Measurements from ENCODE around the gene CAV1.

- TF ChIP-seq CTCF (IDR thresholded peaks at IDR 0.05) = no peak
- no peak for TF ChIP-seq POLR2A (IDR thresholded peaks at IDR 0.05)
Observed at GRCh38 chr7:116582806-116583444, 58.1 kb downstream of the CAV1 start.
